Panc1 (cell line): ENCODE measurements around the gene JADE1. TPM values are rescaled to one million over a fixed set of nuclear protein-coding genes. Genes with fewer than 3 reads are reported as not detected.

ENCODE experiments used
- ATAC-seq: fragments of 200-7000 bp; cut with Tn5 transposase; 2 replicates; pipeline ENCODE4 v1.9.1; 2020; ENCODE audit warnings: mild to moderate bottlenecking, moderate library complexity
- BruUV-seq: library from RNA; stranded (reverse); fragments of 400-500 nt; replicated peaks from 2 replicates; lab custom pipeline; 2021; lab: Mats Ljungman, UMichigan
- CTCF ChIA-PET: fragments of 300-600 bp; sonication (Branson Sonifier 250); formaldehyde crosslinking; loops from one replicate; lab custom pipeline; 2022; ENCODE audit warnings: antibody characterized with exemption; lab: Charles Lee
- POLR2A ChIA-PET: fragments of 300-600 bp; sonication (Branson Sonifier 250); formaldehyde crosslinking; loops from one replicate; lab custom pipeline; 2022; ENCODE audit warnings: antibody characterized with exemption; lab: Charles Lee
- DNase-seq: peaks from one replicate; pipeline ENCODE4 v3.0.0-alpha.2; 2010; ENCODE audit warnings: low read depth, low spot score
- H3K27ac ChIP-seq: 2 replicates; pipeline ENCODE4 v1.5.1; 2011; ENCODE audit warnings: mild to moderate bottlenecking, low read length, inconsistent platforms
- H3K27me3 ChIP-seq: fragments of 200-500 bp; sonication (Bioruptor generic); 2 replicates; pipeline ENCODE4 v1.6.0; 2014; ENCODE audit warnings: low read length, inconsistent platforms; ENCODE audit not compliant: control insufficient read depth, insufficient read depth
- H3K36me3 ChIP-seq: fragments of 200-500 bp; sonication (Bioruptor generic); 2 replicates; pipeline ENCODE4 v1.5.1; 2014; ENCODE audit warnings: inconsistent platforms, mild to moderate bottlenecking, low read length, moderate library complexity; ENCODE audit not compliant: control insufficient read depth, insufficient read depth
- H3K4me1 ChIP-seq: 2 replicates; pipeline ENCODE4 v1.5.1; 2011; ENCODE audit warnings: inconsistent platforms, mild to moderate bottlenecking, low read length, moderate library complexity; ENCODE audit not compliant: control insufficient read depth, insufficient read depth
- H3K4me3 ChIP-seq, 2 experiments: 2 replicates each; pipeline ENCODE4 v1.5.1; 2011 to 2012; ENCODE audit warnings: low read depth in 2 of 2, low read length in 2 of 2, mild to moderate bottlenecking in 2 of 2, inconsistent platforms in 1 of 2, moderate library complexity in 1 of 2
- H3K9me3 ChIP-seq: fragments of 200-500 bp; sonication (Bioruptor generic); 2 replicates; pipeline ENCODE4 v1.5.1; 2014; ENCODE audit warnings: low read depth, mild to moderate bottlenecking, inconsistent platforms, low read length, moderate library complexity; ENCODE audit not compliant: control insufficient read depth, insufficient read depth
- POLR2AphosphoS5 ChIP-seq: IDR thresholded peaks from 2 replicates; pipeline ENCODE4 v1.6.1; 2012; ENCODE audit warnings: mild to moderate bottlenecking, low read depth, low read length, moderate library complexity
- SIN3A ChIP-seq: IDR thresholded peaks from 2 replicates; pipeline ENCODE4 v1.6.1; 2012; ENCODE audit warnings: low read depth, mild to moderate bottlenecking, low read length, moderate library complexity, borderline replicate concordance; ENCODE audit not compliant: insufficient read depth
- TCF7L2 ChIP-seq: IDR thresholded peaks from 2 replicates; pipeline ENCODE4 v1.6.1; 2011; ENCODE audit warnings: mild to moderate bottlenecking, low read depth, low read length, inconsistent platforms
- in situ Hi-C: cut with HindIII; loops from 2 replicates; pipeline ENCODE4 v1.10.0; 2016; ENCODE audit warnings: low sequenced_read_pairs, low pct_unique_long_range_greater_than_20kb
- intact Hi-C: fragments of 100-400 bp; cut with micrococcal nuclease; formaldehyde crosslinking; loops from one replicate; pipeline ENCODE4 v1.10.0; 2022; ENCODE audit not compliant: unreplicated experiment
- total RNA-seq: library from RNA; stranded (reverse); gene quantifications from one replicate; pipeline ENCODE4 v1.2.1, GENCODE V29; 2021; ENCODE audit not compliant: unreplicated experiment
- TF ChIP-seq, protein P1 (sequence below), 2 experiments: IDR thresholded peaks; 2 replicates each; pipeline ENCODE4 v1.6.1; 2011 to 2012; ENCODE audit warnings: low read depth in 2 of 2, control low read depth in 1 of 2, low read length in 1 of 2, mild to moderate bottlenecking in 1 of 2, moderate library complexity in 1 of 2; ENCODE audit not compliant: insufficient read depth in 1 of 2
- TF ChIP-seq, protein P2 (sequence below): fragments of 450-650 bp; IDR thresholded peaks from 2 replicates; pipeline ENCODE4 v1.5.1; 2017; ENCODE audit warnings: mild to moderate bottlenecking

JADE1 gene
- total RNA-seq, 1 experiment from 2014 or later: 23.4 TPM

DNA sequence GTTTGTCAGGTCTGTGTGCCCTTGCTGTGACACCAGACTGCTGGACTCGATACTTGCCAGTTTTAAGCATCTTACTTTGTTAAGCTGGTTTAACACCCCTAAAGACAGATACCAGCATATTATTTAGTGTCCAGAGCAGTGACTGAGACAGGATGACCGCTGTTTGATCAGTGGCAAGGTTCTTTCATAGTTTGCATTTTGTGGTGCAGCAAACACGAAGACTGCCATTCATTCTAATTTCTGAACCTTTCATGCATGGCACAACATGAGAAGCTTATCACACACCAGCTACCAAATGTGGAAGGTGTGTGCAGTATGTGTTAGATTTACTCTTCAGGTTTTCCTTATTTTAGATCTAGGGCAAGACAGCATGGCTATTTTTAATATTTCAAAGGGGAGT, 28.2 kb downstream of the JADE1 start:
- TF ChIP-seq SIN3A (no peak), POLR2AphosphoS5 (no peak), TCF7L2 (no peak)
- TF ChIP-seq, protein P1, sequence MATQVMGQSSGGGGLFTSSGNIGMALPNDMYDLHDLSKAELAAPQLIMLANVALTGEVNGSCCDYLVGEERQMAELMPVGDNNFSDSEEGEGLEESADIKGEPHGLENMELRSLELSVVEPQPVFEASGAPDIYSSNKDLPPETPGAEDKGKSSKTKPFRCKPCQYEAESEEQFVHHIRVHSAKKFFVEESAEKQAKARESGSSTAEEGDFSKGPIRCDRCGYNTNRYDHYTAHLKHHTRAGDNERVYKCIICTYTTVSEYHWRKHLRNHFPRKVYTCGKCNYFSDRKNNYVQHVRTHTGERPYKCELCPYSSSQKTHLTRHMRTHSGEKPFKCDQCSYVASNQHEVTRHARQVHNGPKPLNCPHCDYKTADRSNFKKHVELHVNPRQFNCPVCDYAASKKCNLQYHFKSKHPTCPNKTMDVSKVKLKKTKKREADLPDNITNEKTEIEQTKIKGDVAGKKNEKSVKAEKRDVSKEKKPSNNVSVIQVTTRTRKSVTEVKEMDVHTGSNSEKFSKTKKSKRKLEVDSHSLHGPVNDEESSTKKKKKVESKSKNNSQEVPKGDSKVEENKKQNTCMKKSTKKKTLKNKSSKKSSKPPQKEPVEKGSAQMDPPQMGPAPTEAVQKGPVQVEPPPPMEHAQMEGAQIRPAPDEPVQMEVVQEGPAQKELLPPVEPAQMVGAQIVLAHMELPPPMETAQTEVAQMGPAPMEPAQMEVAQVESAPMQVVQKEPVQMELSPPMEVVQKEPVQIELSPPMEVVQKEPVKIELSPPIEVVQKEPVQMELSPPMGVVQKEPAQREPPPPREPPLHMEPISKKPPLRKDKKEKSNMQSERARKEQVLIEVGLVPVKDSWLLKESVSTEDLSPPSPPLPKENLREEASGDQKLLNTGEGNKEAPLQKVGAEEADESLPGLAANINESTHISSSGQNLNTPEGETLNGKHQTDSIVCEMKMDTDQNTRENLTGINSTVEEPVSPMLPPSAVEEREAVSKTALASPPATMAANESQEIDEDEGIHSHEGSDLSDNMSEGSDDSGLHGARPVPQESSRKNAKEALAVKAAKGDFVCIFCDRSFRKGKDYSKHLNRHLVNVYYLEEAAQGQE (IDR thresholded peaks at IDR 0.05; ENCODE audit: insufficient read depth in 1 of 2, low read depth in 2 of 2, low read length in 1 of 2): no peak
- TF ChIP-seq, protein P2, sequence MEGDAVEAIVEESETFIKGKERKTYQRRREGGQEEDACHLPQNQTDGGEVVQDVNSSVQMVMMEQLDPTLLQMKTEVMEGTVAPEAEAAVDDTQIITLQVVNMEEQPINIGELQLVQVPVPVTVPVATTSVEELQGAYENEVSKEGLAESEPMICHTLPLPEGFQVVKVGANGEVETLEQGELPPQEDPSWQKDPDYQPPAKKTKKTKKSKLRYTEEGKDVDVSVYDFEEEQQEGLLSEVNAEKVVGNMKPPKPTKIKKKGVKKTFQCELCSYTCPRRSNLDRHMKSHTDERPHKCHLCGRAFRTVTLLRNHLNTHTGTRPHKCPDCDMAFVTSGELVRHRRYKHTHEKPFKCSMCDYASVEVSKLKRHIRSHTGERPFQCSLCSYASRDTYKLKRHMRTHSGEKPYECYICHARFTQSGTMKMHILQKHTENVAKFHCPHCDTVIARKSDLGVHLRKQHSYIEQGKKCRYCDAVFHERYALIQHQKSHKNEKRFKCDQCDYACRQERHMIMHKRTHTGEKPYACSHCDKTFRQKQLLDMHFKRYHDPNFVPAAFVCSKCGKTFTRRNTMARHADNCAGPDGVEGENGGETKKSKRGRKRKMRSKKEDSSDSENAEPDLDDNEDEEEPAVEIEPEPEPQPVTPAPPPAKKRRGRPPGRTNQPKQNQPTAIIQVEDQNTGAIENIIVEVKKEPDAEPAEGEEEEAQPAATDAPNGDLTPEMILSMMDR: no peak
- POLR2A ChIA-PET: no interaction called here
- CTCF ChIA-PET: no interaction called here

GRCh38 chr4:128840711-128841318, 31.3 kb downstream of the JADE1 start:
- DNase-seq (no peak), ATAC-seq (no peak)
- ChIA-PET CTCF (no interaction called here), POLR2A (no interaction called here)
- TF ChIP-seq, protein P2: no peak
- TF ChIP-seq, protein P1 (IDR thresholded peaks at IDR 0.05; ENCODE audit: insufficient read depth in 1 of 2, low read depth in 2 of 2, low read length in 1 of 2): no peak
- no peak for TF ChIP-seq POLR2AphosphoS5
- TF ChIP-seq SIN3A: no peak
- TF ChIP-seq TCF7L2: no peak
- in situ Hi-C loops (no loop called here), intact Hi-C loops (no loop called here)
- H3K27ac ChIP-seq: no peak overlapping the region
- H3K4me3 ChIP-seq: no peak overlapping the region
- no peaks in the 10 kb centered on the region for H3K4me1 ChIP-seq
- no peaks in the 10 kb centered on the region for H3K9me3 ChIP-seq
- peaks cover 2% of the 10 kb centered on the region for H3K36me3 ChIP-seq
- BruUV-seq: no TSS peak
- H3K27me3 ChIP-seq: no peaks in the 10 kb centered on the region

More for the DNA sequence above, 28.2 kb downstream of the JADE1 start:
- Histone ChIP-seq H3K36me3 (no peaks in the 10 kb centered on the region; the same call in 1 of the 2 replicates), H3K27me3 (no peaks in the 10 kb centered on the region), H3K4me3 (no peak overlapping the region), H3K4me1 (no peaks in the 10 kb centered on the region), H3K27ac (no peak overlapping the region), H3K9me3 (no peaks in the 10 kb centered on the region)
- in situ Hi-C loops (no loop called here), intact Hi-C loops (no loop called here)
- no TSS peak for BruUV-seq
- DNase-seq (no peak), ATAC-seq (no peak)
